Measurements from ENCODE around the gene SCNN1A.
A peak's percentile ranks its signal among the peaks of the same experiment; 100 is the strongest.
"Not testable (repeated sequence)": the region's sequence is repeated elsewhere in the genome, so short reads cannot be mapped to it uniquely, and the experiment has no call there.

The SCNN1A gene

DNA sequence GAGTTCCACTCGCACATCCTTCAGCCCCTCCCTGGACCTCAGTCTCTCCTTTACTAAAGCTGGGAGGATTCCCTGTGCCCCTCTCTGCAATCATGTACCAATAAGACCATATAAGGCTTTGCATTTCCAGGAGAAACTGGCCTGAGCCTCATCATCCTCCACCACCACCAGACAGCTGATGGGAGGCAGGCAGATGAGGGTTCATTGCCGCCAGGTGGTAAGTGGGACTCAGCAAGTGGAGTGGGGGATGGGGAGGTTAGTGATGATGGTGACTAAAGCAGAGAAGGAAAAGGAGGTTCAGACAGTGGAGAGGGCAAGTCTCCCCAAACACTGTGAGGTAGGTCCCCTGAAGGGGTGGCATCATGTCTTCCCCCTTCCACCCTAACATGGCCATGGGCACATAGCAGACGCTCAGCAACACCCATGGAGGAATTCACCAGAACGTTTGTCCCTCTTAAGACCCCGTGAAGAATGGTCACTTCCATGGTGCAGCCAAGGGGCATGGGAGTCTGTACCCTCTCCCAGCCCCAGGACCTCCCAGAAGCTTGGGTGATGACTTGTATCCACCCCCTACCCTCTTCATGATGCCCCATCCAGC, 29.0 kb downstream of the SCNN1A start:
- DNase-seq = no peak

DNA sequence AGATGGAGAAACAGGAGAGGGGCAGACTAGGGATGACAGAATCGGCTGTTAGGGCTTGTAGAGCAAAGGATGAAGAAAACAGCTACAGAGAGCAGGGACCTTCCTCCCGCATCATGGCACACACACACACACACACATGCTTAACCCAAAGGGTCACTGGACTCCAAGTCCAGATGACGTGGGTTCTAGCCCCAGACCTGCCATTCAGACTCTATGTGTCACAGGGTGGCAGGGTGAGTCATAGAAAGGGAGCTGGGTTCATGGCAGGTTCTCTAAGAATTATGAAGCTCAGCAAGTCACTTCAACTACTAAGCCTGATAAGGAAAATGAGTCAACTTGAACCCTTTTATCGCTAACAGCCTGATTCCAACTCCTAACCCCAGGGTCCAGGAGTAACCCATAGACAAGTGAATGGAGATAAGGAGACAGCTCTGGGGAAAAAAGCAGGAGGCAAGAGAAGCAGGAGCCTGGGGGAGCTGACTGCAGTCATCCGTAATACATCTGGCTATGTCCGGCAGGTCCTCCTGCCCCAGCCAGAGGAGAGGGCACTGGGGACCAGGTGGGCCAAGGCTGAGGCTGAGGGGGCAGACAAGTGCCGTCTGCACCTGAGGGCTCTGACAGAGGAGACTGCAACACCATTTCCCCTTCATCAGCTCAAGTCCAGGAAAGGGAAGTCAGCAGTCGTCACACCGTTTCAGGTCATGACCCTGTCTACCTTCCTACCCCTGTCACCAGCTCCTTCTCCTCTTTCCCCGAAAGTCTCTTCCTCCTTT, 29.9 kb downstream of the SCNN1A start:
- DNase-seq = no peak

DNA sequence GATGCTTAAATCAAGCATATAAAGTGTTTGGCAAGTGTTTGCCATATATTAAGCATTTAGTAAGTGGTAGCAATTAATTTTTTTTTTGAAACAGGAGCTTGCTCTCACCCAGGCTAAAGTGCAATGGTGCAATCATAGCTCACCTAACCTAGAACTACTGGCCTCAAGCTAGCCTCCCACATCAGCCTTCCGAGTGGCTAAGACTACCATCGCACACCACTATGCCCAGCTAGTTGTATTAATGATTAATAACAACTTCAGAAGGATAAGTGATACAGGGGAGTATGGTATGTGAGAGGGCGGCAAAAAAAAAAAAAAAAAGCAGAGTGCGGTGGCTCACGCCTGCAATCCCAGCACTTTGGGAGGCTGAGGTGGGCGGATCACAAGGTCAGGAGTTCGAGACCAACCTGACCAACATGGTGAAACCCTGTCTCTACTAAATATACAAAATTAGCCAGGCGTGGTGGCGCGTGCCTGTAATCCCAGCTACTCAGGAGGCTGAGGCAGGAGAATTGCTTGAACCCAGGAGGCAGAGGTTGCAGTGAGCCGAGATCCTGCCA, 31.2 kb downstream of the SCNN1A start:
- DNase-seq = not testable (repeated sequence)

DNA sequence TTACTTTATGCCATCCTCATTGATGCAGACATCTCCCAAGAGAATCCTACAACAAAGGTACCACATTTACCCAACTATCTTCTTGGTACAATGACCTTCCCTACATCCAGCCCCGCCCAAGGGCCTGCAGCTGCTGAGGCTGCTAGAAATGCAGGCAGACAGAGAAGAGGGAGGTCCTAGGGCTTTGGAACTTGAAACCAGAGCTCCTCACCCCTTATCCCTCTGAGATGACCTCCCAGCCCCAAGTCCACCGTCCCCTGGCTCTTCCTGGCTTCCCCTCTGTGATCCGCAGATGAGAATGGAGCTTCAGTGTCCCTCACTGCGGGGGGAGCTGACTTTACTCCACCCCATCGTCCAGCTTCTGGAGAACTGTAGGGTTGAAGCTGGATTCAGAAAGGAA, 31.8 kb downstream of the SCNN1A start:
- DNase-seq = no peak

DNA sequence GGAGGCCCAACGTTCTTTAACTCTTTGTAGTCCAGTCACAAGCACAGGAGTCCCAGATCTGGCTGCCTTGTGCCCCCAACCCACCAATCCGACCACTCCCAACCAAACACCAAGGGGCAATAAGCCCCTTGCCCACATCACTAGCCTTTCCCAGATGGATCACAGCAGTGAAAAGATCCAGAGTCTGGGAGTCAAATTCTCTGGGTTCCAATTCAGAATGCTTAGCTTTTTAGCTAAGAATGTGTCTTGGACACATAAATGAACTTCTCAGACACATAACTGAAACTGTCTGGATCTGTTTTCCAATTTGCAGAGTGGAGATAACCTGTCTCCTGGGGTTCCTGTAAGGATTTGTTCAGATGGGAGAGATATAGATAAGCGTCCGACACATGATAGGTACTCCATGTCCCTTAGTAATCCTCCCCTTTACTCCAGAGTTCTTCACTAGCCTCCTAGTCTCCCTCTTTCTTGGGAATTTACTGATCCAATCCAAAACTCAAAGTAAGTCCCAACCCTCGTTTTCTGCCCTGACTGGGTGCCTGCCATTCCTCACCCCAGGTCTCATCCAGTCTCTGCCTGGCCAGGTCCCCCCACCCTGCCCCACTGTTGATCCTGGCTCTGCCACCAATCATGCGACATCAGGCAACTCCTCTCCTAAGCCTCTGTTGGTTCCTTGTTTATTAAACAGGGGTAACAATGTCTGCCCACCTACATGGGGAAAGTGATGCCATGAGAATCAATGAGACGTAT, 33.0 kb downstream of the SCNN1A start:
- DNase-seq = no peak

DNA sequence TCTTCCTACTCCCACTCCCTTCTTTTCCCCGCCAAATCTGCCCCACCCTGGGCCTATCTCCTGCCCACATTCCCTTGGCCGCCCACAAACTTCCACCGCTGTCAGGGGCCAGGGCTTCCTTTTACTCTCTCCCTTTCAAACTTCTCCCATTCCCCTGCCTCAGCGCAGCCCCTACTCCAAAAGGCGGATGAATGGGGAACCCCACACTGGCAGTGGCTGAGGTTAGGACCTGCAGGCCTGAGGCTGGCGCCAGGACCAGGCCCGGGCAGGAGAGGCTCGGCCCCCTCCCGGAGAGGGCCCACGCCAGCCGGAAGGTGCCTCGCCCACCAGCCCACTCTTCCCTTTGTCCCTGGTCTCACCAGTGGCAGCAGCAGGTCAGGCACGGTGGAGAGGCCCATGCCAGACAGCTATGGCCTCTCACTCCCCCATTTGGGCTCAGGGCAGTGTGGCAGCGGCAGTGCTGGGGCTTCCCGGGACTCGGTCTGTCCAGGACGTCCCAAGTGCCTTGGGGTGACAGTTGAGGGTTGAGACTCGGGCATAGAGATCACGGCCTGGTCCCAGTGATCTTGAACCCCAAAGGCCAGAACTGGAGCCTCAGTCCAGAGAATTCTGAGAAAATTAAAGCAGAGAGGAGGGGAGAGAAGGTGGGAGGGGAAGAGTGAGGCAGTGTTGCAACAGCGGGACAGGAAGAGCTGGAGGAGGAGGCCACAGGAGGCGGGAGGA, 33.8 kb downstream of the SCNN1A start, which contains the start of gene TNFRSF1A:
TSS of gene TNFRSF1A (minus strand) at position 660 of the 723 bp plus-strand sequence. CDS start at position 398, 262 bp downstream.
- DNase-seq = peak; percentile 54

DNA sequence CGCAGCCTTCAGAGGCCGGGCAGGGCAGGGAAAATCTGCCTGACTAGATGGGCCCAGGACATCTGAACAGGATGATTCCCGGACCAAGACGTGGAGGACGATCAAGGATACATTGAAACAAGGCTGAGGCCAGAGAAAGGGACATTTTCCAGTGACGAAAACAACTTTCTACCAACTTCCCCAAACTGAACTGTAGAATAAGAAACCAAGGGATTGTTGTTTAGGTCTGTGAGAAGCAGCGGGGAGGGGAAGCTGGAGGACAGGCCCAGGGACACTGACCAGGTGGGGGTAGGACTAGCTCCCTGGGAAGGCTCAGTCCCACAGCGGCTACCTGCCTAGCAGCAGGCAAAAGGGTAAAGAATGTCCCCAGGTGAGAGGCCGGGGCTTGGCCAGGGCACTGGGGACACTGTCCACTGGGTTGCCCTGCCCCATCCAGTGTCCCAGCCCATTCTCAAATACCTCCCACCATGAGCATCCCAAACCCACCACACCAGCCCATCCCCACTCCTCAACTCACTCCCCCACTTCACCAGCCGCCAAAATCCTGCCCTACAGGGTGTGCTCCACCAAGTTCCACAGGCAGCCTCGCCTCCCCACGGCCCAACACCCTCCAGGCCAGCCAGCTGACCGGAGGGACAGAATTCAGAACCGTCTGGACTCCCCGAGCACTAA, 34.5 kb downstream of the SCNN1A start:
- no peak for DNase-seq

DNA sequence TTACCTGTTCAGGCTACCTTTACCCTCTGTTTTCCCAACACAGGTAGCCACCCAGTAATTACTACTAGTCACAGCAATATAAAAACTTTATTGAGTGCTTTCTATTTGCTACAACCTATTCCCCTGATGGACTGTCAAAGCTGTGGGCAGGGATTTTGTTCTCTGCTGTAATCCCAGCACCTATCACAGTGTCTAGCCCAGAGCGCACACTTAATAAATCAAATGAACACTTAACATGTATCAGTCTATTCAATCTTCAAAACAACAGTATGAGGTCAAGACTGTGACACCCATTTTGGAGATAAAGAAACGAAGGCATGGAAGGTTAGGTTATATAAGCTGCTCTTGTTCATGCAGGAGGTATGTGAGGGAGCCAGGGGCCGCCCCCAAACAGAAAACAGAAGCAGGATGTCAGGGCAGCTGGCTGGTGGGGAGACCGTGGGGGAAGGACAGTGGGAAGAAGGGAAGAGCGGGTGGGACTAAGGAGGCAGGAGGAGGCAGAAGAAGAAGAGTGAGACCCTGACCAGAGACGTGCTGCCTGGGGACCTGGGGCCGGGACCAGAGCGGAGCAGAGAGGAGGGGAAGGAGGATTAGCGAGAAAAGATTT, 35.2 kb downstream of the SCNN1A start:
- DNase-seq = no peak

DNA sequence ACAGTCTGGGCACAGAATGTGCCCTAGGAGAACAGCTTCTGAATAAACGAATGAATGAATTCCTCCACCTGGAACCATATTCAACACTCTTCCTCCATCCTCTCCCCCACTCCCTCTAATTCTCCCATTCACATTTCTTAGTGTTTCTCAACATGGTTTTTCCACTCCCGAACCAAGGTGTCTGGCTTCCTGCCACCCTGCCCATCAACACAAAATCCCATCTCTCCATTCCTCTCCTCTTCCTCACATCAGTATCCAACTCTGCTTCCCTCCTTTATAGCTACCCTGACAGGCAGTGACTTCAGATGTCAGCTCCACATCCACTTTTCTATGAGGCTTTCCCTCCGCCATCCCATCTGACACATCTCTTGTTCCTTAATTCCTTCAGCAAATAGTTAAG, 36.4 kb downstream of the SCNN1A start:
- DNase-seq = no peak

DNA sequence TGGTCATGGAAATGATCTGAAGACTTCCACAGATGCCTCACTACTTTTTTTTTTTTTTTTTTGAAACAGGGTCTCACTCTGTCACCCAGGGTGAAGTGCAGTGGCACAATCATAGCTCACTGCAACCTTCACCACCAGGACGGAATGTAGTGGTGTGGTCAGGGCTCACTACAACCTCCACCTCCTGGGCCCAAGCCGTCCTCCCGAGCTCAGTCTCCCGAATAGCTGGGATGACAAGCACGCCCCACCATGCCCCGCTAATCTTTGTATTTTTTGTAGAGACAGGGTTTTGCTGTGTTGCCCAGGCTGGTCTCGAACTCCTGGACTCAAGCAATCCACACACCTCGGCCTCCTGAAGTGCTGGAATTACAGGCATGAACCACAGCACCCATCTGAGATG, 36.8 kb downstream of the SCNN1A start:
- DNase-seq = not testable (repeated sequence)

DNA sequence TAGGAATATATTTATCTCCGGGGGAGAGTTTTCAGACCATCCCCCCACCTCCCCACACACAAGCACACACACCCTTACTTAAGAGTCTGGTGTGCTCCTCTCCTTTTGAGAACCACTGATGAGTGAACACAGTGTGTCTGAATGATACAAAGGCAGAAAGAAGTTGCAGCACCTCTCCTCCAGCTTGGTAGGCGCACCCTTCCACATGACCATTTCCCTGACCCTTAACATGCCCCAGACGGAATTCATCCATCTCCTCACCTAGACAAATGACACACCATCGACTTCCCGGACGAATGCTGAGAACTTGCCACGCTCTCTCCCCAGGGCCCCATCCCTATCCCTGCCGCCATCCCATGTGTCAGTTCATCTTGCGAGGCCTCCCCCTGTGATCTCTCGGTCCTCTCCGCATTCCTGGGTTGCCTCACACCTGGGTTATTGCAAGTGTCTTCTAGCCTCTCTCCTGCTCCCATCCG, 37.4 kb downstream of the SCNN1A start:
- no peak for DNase-seq

DNA sequence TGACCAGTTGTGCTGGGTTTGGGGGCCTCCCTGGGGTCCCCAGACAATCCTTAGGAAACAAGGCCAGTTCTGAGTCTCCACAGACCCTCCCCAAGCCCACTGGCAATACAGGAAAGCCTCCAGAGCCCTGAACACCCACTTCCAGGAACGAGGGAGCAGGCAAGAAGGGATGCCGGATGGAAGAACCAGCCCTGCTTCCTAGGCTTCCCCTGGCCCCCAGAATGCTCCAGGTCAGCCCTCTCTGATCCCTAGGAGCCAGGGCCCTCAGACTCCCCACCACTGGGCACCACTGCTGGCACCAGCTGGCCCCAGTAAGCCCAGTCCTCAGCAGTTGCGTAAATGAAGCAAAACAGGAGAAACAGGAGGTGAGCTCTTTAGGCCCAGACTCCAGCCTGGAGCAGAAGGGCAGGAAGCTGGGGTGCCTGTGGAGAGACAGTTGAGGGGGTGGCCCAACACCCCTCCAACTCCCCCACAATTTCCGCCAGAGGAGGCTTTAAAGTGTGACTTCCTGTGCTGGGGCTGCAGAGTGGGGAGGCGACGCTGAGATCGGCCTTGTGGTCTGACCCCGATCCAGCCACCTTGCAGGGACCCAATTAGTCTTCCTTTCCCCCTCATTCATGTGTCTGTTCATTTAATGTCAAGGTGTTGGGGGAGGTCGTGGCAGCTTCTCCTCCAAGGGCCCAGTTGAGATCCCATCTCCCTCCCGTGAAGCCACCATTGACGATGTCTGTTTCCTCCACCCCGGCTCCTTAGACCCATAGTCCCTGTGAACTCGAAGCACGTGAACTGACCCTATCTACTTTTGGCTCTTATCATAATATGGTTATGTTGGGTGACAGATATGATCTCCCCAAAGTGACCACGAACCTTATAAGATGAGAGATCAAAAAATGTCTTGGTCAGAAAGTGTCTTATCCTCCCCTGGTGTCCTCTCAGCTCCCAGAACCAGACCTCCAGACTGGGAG, 38.2 kb downstream of the SCNN1A start:
- peak; percentile 78 for DNase-seq

DNA sequence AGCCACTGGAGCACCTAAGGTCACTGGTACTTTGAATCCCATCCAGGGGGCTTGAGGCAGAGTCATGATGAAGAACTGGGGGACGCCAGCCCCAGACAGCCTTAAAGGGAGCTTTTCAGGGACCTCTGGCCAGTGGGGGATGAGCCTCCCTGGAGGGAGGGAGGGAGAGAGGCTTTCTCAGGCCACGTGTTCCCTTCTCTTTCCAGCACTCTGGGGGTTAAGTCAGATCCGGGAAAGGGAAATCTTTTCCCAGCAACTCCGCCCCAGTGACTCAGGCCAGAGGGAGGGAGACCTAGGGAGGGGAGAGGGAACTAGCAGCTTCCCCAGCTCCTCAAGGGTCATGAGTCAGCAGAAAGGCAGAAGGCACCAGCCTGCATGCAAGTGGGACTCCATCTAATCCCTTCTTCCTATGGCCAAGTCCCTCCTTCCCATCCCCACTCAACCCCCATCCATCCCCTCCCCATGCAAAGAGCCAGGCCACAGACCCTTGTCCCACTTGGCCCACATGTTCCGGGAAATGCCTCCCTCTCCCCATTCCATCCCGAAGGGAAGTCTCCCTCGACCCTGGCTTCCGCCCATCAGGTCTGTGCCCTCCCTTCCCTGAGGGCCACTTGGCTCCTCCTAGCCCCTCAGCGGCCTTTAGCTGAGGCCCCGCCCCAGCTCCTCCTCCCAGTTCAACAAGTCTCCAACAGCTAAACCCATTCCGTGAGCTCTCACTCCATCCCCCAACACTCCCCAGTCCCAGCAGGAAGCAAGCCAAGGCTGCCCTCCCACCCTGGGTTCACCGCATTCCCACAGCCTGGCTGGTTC, 39.1 kb downstream of the SCNN1A start:
- DNase-seq = peak; percentile 54

DNA sequence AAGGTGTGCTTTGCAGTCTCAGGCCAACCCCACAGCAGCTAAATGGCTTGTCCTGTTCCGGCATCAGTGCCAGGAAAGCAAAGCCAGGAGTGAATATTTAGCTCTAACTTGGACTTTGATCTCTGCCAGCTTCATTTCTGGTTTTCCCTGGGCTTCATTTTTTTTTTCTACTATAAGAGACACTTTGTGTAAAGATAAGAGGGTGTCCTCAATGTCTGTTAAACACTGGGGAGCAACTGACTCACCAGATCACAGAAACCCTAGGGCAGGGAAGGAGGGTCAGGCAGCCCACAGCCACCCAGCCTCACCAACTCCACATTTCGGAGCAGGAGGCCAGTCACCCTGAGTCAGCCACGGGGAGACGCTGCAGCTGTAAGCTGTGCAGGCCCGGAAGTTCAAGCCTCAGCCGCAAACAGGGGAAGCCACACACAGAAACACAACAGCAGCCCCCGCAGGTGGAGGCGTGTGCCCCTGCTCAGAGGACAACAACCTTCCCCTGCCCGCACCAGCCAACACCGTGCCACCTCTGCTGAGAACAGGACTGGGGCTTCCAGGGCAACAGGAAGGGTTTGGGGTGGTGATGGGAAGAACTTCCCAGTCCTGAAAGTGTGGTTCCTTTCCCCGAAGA, 39.8 kb downstream of the SCNN1A start:
- peak; percentile 85 for DNase-seq

DNA sequence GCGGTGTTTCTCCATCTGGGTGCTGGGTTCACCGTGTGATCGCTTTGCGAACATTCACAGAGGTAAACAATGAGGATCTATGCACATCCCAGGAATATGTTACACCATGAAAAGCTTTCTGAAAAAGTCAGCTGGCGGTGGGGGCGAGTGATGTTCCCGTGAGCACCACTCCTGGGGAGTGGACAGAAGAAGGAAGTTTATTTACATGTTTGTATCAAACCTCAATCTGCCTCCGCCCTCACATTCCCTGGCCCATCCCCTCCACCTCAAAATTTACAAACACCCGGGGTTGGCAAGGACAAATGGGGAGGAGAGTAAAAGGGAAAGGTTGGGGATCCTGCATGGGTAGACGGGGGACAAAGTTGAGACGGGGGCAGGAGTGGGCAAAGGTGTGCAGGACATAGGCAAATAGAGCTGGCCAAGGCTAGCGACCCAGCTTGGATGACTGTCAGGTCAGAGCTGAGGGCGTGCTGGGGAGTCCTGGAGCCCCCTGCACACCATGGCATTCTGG, 40.4 kb downstream of the SCNN1A start:
- no peak for DNase-seq

DNA sequence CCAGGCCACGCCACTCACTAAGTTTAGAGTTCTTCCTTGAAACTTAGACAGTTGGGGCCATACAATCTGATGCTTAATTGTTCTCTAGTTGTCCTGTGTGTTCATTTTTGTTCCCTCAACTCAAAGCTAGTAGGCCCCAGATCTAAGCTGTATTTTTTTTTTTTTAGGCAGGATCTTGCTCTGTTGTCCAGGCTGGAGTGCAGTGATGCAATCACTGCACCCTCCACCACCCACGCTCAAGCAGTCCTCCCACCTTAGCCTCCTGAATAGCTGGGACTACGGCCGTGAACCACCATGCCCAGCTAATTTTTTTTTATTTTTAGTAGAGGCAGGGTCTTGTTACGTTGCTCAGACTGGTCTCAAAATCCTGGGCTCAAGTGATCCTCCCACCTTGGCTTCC, 41.0 kb downstream of the SCNN1A start:
- no peak for DNase-seq

DNA sequence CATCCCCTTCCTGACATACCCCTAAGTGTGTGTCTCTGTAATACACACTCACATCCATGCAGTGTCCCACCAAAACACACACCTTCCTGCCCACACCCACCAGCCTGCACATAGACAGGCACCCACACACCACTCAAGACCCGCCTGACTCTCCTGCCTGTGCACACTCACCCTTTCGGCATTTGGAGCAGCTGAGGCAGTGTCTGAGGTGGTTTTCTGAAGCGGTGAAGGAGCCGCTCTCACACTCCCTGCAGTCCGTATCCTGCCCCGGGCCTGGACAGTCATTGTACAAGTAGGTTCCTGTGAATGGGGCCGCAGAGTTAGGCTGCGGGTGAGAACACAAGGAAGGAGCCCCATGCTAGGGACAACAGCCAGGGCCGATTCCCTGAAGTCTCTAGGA, 41.8 kb downstream of the SCNN1A start:
- DNase-seq = no peak

DNA sequence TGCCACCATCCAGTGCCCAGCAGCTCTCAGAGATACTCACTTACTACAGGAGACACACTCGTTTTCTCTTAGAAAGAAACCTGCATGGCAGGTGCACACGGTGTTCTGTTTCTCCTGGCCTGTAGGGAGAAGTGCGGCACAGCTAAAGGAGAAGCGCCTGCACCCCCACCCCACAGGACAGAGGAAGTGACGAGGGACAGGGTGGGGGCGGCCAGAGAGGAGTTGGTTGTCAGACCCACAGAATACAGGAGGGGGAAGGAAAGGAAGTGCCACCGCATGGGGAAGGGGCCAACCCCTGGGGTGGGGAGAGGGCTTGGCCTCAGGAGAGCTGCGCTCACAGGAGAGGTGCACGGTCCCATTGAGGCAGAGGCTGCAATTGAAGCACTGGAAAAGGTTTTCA, 42.3 kb downstream of the SCNN1A start:
- no peak for DNase-seq

DNA sequence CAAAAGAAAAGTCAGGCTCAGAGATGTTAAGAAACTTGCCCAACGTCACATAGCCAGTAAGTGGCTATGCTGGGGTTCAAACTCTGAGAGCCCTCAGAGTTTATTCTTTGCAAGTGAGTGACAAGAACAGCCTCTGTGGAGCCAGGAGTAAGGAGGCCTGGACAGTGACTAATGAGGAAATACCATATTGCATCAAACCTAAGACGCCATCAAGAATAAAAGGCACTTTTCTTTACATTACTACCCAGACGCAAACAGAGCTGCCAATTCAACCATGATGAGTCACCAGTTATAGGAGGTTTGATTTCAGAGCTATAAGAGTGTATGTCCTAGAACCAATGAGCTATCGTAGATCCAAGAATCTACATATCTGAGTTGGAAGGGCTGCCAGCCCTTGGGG, 42.9 kb downstream of the SCNN1A start:
- DNase-seq = no peak

Data from CD4-positive, alpha-beta T cell treated with Interleukin-21 for 1 hour (primary cell).